Nephron progenitor cell (in vitro differentiated cells): ENCODE data around the gene GCNT2.
"Not testable (repeated sequence)": the region's sequence is repeated elsewhere in the genome, so short reads cannot be mapped to it uniquely, and the experiment has no call there.

Experiments
- DNase-seq: peaks from one replicate; pipeline ENCODE4 v3.0.0; 2021
- H3K27ac Mint-ChIP-seq: 2 replicates; pipeline ENCODE4 v1.8.0; 2021; ENCODE audit warnings: mild to moderate bottlenecking, moderate library complexity, mixed read lengths
- H3K27me3 Mint-ChIP-seq: 2 replicates; pipeline ENCODE4 v1.8.0; 2021; ENCODE audit warnings: mild to moderate bottlenecking, low read depth, mixed read lengths; ENCODE audit not compliant: poor library complexity
- H3K36me3 Mint-ChIP-seq: 2 replicates; pipeline ENCODE4 v1.8.0; 2021; ENCODE audit warnings: low read depth, mixed read lengths
- H3K4me1 Mint-ChIP-seq: 2 replicates; pipeline ENCODE4 v1.8.0; 2021; ENCODE audit warnings: mixed read lengths
- H3K4me3 Mint-ChIP-seq: 2 replicates; pipeline ENCODE4 v1.8.0; 2021; ENCODE audit warnings: mild to moderate bottlenecking, moderate library complexity, mixed read lengths
- H3K9me3 Mint-ChIP-seq: 2 replicates; pipeline ENCODE4 v1.8.0; 2021; ENCODE audit warnings: mild to moderate bottlenecking, moderate library complexity, mixed read lengths
- TF ChIP-seq, protein P1 (sequence below): fragments of 200-600 bp; sonication (generic); IDR thresholded peaks from 2 replicates; pipeline ENCODE4 v1.5.0; 2021; ENCODE audit warnings: antibody characterized with exemption

GCNT2 gene

DNA sequence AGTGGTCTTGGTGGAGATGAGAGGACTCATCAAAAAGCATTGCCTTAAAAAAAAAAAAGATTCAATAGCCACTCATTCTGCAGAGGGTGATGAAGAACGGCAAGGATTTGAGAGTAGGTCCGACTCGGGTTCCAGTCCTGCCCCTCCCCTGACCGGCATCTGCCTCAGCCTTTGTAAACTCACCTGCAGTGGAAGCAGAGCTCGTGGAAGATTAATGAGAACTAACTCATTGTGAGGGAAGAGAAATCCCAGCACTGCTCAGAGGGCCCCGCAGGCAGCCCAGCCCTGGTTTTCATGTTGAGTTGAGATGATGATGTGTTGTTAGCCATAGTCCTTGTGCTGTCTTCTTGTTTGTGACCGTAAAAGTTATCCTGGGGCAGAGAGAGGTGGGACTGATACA lies 59.4 kb downstream of the GCNT2 start:
- H3K9me3 Mint-ChIP-seq = no peaks in the 10 kb centered on the region
- no peak overlapping the region for H3K4me3 Mint-ChIP-seq
- peaks cover 50% of the 10 kb centered on the region for H3K4me1 Mint-ChIP-seq
- H3K27me3 Mint-ChIP-seq = peaks cover 9% of the 10 kb centered on the region
- TF ChIP-seq, protein P1, sequence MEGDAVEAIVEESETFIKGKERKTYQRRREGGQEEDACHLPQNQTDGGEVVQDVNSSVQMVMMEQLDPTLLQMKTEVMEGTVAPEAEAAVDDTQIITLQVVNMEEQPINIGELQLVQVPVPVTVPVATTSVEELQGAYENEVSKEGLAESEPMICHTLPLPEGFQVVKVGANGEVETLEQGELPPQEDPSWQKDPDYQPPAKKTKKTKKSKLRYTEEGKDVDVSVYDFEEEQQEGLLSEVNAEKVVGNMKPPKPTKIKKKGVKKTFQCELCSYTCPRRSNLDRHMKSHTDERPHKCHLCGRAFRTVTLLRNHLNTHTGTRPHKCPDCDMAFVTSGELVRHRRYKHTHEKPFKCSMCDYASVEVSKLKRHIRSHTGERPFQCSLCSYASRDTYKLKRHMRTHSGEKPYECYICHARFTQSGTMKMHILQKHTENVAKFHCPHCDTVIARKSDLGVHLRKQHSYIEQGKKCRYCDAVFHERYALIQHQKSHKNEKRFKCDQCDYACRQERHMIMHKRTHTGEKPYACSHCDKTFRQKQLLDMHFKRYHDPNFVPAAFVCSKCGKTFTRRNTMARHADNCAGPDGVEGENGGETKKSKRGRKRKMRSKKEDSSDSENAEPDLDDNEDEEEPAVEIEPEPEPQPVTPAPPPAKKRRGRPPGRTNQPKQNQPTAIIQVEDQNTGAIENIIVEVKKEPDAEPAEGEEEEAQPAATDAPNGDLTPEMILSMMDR = no peak
- peak overlapping the region; percentile 85 for H3K27ac Mint-ChIP-seq
- no peak for DNase-seq
- peaks cover 24% of the 10 kb centered on the region for H3K36me3 Mint-ChIP-seq

DNA sequence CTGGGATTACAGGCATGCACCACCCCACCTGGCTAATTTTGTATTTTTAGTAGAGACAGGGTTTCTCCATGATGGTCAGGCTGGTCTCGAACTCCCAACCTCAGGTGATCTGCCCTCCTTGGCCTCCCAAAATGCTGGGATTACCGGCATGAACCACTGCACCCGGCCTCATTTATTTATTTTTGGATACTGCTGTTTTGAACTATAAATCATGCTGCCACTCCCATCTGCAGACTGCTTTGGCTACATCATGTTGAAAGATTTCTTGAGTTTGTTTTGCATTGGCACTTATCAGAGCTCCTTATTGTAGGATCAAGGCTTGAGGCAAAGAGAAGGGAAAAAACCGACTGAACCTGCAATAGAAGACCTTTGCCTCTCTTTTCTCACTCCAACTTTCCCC lies 60.3 kb downstream of the GCNT2 start:
- peaks cover 20% of the 10 kb centered on the region for H3K36me3 Mint-ChIP-seq
- not testable (repeated sequence) for H3K9me3 Mint-ChIP-seq, H3K27ac Mint-ChIP-seq, H3K4me3 Mint-ChIP-seq, DNase-seq
- peaks cover 58% of the 10 kb centered on the region for H3K4me1 Mint-ChIP-seq
- H3K27me3 Mint-ChIP-seq = peaks cover 18% of the 10 kb centered on the region

DNA sequence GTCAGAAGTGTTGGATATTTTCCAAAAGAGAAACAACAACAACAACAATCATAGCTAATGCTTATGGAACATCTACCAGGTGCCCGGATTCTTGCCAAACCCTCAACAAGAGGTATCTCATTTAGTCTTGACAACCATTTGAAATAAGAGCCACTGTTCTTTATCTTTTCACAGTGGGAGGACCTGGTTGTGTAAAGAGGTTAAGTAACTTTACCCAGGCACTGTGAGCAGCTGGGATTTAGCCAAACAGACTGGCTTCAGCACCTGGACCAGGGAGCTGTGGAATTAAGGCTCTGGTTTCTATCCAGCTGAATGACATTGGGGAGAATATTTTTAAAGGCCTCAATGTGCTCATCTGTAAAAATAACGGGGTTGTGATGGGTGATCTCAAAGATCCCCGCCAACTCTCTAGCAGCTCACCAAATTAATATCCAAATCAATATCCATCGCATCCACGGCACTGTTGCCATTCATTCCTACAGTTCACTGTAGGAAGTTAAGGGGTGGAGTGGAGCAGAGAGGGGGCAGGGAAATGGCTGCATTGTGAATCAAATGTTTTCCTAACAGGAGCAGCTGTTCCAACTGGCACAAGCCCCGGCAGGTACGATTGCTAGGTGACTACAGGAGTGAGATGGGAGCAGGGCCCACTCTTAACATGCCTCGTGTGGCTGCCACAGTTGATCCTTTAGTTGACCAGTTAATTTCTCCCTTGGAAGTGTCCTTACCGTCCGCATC lies 61.8 kb downstream of the GCNT2 start:
- Mint-ChIP-seq H3K4me3 (no peak overlapping the region), H3K4me1 (peaks cover 59% of the 10 kb centered on the region), H3K9me3 (no peaks in the 10 kb centered on the region), H3K36me3 (peaks cover 13% of the 10 kb centered on the region), H3K27ac (peak overlapping the region; percentile 13), H3K27me3 (peaks cover 21% of the 10 kb centered on the region)
- TF ChIP-seq, protein P1 = no peak
- DNase-seq = no peak

DNA sequence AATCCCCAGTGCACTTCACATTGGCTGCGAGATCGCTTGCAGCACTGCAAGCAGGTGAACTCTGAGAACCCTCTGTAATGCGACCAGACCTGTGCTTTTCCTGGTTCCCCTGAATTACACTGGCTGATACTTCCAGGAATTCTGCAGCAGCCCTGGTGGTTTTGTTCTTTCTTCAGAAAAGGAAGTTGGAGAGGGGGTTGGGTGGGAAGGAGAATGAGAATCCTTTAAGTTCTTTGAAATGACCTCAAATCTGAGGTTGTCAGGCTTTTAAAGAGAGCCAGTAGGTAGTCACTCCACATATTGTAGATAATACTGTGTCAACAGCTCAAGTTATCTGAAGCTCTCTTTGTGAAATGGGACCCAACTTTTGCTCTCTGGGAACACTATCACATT lies 62.4 kb downstream of the GCNT2 start:
- peaks cover 21% of the 10 kb centered on the region for H3K27me3 Mint-ChIP-seq
- DNase-seq = no peak
- peak overlapping the region; percentile 3 for H3K4me3 Mint-ChIP-seq
- H3K36me3 Mint-ChIP-seq = peaks cover 10% of the 10 kb centered on the region
- H3K27ac Mint-ChIP-seq = no peak overlapping the region
- TF ChIP-seq, protein P1 = no peak
- peaks cover 59% of the 10 kb centered on the region for H3K4me1 Mint-ChIP-seq
- no peaks in the 10 kb centered on the region for H3K9me3 Mint-ChIP-seq

DNA sequence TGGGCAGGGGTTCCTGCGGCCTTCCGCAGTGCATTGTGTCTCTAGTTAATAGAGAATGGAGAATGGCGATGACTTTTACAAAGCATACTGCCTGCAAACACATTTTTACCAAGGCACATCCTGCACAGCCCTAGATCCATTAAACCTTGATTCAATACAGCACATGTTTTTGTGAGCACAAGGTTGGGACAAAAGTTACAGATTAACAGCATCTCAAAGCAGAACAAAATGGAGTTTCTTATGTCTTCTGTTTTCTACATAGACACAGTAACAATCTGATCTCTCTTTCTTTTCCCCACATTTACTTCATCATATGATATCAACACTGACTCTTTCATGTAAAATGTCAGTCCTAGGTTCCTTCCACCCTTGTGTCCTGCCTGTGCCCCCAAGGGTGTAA lies 63.5 kb downstream of the GCNT2 start:
- H3K4me1 Mint-ChIP-seq = peaks cover 59% of the 10 kb centered on the region
- no peaks in the 10 kb centered on the region for H3K9me3 Mint-ChIP-seq
- H3K36me3 Mint-ChIP-seq = peaks cover 4% of the 10 kb centered on the region
- peak overlapping the region; percentile 3 for H3K4me3 Mint-ChIP-seq
- TF ChIP-seq, protein P1 = no peak
- H3K27ac Mint-ChIP-seq = no peak overlapping the region
- H3K27me3 Mint-ChIP-seq = peaks cover 21% of the 10 kb centered on the region
- no peak for DNase-seq

DNA sequence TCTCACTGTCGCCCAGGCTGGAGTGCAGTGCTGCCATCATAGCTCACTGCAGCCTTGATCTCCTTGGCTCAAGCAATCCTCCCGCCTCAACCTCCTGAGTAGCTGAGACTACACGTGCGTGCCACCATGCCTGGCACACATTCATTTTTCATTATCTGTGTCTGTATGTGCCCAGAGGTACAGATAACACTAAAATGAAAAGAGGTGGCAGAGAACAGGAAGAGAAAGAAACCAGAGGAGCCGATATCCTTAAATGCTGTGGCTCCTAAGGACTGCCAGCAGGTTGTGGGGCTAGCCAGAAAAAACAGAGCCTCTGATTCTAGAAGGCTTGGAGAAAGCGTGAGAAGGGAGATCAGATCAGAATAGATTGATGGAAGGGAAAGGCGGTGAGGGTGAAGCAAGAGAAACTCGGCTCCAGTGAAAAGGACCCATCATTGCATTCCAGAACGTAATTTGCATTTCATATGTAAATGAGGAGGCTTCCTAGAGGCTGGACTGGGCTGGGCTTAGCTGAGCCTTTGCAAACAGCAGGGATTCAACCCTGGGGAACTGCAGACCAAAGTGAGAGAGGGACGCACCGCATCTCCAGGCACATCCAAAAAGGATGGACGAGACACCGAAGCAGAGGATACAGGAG lies 64.2 kb downstream of the GCNT2 start:
- H3K9me3 Mint-ChIP-seq = no peaks in the 10 kb centered on the region
- TF ChIP-seq, protein P1 = no peak
- H3K27me3 Mint-ChIP-seq = peaks cover 21% of the 10 kb centered on the region
- peaks cover 53% of the 10 kb centered on the region for H3K4me1 Mint-ChIP-seq
- peaks cover 4% of the 10 kb centered on the region for H3K36me3 Mint-ChIP-seq
- H3K4me3 Mint-ChIP-seq = peak overlapping the region; percentile 52
- H3K27ac Mint-ChIP-seq = peak overlapping the region; percentile 11
- DNase-seq = peak; percentile 27
